Lower leg skin (tissue), 3 donors: Measurements from ENCODE around the gene GABRB3.

Experiments used
- CTCF ChIP-seq, 3 donors: fragments of 450-650 bp; IDR thresholded peaks; one replicate each; pipeline ENCODE4 v1.5.1; 2016; ENCODE audit warnings: antibody characterized with exemption in 3 of 3, mild to moderate bottlenecking in 3 of 3, moderate library complexity in 2 of 3
- POLR2A ChIP-seq, 2 donors: fragments of 450-650 bp; IDR thresholded peaks; one replicate each; pipeline ENCODE4 v1.6.1; 2016 to 2017; ENCODE audit warnings: antibody characterized with exemption in 2 of 2, mild to moderate bottlenecking in 1 of 2, moderate library complexity in 1 of 2

- no peak for TF ChIP-seq CTCF (IDR thresholded peaks at IDR 0.05)
- no peak for TF ChIP-seq POLR2A (IDR thresholded peaks at IDR 0.05)
These were observed 112.6 kb downstream of the GABRB3 start for GRCh38 chr15:26660241-26660640.
